ENCODE measurements around the gene ZCCHC24.
"Not testable (repeated sequence)": the region's sequence is repeated elsewhere in the genome, so short reads cannot be mapped to it uniquely, and the experiment has no call there.

ZCCHC24 gene

GRCh38 chr10:79337783-79338469 lies 107.5 kb downstream of the ZCCHC24 start:
- not testable (repeated sequence) for H3K36me3 ChIP-seq (ENCODE audit: control insufficient read depth, insufficient read depth, low read length); H3K27ac ChIP-seq (ENCODE audit: low read depth, low read length); H3K27me3 ChIP-seq (ENCODE audit: control insufficient read depth, insufficient read depth, low read length); H3K4me1 ChIP-seq (ENCODE audit: control insufficient read depth, insufficient read depth, low read length); H3K4me3 ChIP-seq (ENCODE audit: low read length); H3K9ac ChIP-seq (ENCODE audit: low read length)

DNA sequence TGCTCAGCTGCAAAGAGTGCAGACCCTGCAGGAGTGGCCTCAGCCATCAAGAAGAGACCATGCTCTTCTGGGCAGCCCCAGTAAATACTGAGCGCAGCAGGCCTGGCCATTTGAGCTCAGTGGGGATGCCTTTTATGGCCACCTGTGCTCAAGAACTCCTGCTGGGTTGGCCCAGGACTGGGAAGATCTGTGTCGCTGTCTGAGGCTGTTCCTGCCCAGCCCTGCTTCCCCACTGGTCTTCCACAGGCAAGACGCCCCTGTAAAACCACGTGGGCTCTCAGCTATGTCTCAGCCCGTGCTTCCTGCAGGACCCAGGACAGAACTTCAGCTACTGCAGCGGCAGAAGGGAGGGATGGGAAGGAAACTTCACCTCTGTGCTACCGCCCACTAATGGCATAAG lies 108.7 kb downstream of the ZCCHC24 start:
- no peaks in the 10 kb centered on the region for H3K27me3 ChIP-seq (ENCODE audit: control insufficient read depth, insufficient read depth, low read length)
- peak overlapping the region; percentile 12 for H3K27ac ChIP-seq (ENCODE audit: low read depth, low read length)
- H3K36me3 ChIP-seq (ENCODE audit: control insufficient read depth, insufficient read depth, low read length): no peaks in the 10 kb centered on the region
- H3K4me1 ChIP-seq (ENCODE audit: control insufficient read depth, insufficient read depth, low read length): peaks cover 5% of the 10 kb centered on the region
- no peak overlapping the region for H3K4me3 ChIP-seq (ENCODE audit: low read length)
- no peak overlapping the region for H3K9ac ChIP-seq (ENCODE audit: low read length)

DNA sequence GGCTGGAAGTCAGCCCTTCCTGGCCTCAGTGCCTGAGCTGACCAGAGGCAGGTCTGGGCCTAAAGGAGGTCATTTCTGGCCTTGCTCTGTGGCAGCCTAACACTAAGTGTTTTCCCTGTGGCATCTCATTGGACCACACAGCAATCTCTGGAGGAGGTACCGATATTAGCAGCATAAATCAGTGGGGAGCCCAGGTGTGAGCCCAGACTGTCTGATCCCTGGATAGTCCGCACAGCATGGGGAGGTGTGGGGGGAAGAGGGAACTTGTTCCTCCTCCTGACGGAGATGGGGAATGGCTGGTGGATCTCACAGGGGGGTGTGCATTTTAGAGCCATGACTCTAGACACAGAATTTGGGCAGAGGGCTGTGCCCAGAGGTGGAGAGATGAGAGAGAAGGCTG lies 109.1 kb downstream of the ZCCHC24 start:
- Histone ChIP-seq H3K27ac (ENCODE audit: low read depth, low read length) (no peak overlapping the region), H3K36me3 (ENCODE audit: control insufficient read depth, insufficient read depth, low read length) (no peaks in the 10 kb centered on the region), H3K27me3 (ENCODE audit: control insufficient read depth, insufficient read depth, low read length) (no peaks in the 10 kb centered on the region), H3K4me3 (ENCODE audit: low read length) (no peak overlapping the region), H3K4me1 (ENCODE audit: control insufficient read depth, insufficient read depth, low read length) (peaks cover 5% of the 10 kb centered on the region), H3K9ac (ENCODE audit: low read length) (no peak overlapping the region)

DNA sequence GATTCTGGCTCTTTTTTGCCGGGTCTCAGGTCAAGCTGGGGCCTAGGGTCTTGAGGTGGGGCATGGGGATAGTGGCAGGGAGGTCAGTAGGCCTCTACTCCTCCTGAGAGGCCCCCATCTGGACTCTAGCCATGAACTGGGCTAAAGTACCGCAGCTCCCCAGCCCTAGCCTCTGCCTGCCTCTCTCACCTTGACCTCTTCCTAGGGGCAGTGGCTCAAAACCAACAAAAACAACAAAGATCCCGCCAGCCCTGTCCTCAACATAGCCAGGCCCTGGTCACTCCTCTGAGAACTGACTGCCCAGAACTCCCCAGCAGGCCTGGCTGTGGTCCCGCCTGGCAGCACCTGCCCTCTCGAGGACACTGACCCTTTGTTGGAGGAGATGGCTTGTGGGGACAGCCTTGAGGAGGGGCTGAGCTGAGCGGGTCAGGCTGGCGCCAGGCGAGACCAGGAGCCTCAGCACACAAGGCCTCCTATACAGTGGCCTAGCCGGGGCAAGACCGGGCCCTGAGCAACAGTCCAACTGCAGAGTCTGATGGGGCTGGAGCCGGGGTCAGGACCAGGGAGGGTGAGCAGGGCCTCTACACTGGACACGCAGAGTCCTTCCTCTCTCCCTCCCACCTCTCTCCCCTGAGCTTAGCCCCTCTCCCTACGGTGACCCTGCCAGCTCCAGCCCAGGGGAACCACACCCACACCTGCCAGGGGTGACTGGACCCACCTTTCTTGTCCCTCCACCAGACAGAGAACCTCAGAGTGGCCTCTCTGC lies 109.8 kb downstream of the ZCCHC24 start:
- Histone ChIP-seq H3K27ac (ENCODE audit: low read depth, low read length) (no peak overlapping the region), H3K27me3 (ENCODE audit: control insufficient read depth, insufficient read depth, low read length) (no peaks in the 10 kb centered on the region), H3K9ac (ENCODE audit: low read length) (no peak overlapping the region), H3K4me1 (ENCODE audit: control insufficient read depth, insufficient read depth, low read length) (peaks cover 5% of the 10 kb centered on the region), H3K36me3 (ENCODE audit: control insufficient read depth, insufficient read depth, low read length) (no peaks in the 10 kb centered on the region), H3K4me3 (ENCODE audit: low read length) (no peak overlapping the region)

DNA sequence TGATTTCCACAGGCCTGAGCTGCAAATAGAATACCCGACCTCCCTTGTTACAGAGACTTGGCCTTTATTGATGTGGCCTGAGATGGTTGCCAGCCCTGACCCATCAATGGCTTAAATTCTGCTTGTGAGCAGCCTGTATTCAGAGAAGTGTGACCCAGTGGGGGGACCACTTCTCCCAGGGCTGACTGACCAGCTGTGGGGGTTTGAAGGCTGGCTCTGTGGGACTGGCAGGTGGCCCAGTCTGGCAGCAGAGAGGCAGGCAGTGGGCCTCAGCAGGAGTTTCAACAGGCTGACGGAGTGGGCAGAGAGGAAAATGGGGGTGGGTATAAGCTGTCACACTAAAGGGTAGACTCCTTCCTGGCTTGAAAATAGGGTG lies 110.3 kb downstream of the ZCCHC24 start:
- Histone ChIP-seq H3K4me3 (ENCODE audit: low read length) (no peak overlapping the region), H3K4me1 (ENCODE audit: control insufficient read depth, insufficient read depth, low read length) (peaks cover 5% of the 10 kb centered on the region), H3K9ac (ENCODE audit: low read length) (no peak overlapping the region), H3K36me3 (ENCODE audit: control insufficient read depth, insufficient read depth, low read length) (no peaks in the 10 kb centered on the region), H3K27me3 (ENCODE audit: control insufficient read depth, insufficient read depth, low read length) (no peaks in the 10 kb centered on the region), H3K27ac (ENCODE audit: low read depth, low read length) (no peak overlapping the region)

DNA sequence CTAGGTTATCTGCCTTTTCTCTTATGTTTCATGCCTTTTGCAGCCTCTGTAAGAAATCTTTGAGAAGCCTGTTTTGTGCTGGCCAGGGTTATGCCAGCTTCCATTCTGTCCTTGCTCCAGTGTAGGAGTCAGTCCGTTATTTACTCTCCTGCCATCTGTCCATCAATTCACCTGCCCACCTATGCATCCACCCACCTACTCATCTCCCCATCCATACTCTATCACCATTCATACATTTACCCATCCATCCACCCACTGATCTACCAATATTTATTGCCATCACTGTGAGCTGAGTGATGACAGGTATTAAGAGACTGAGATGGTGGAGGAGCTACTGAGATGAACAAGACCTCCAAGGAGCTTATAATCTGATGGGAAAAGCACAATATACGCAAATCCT lies 110.9 kb downstream of the ZCCHC24 start:
- no peaks in the 10 kb centered on the region for H3K36me3 ChIP-seq (ENCODE audit: control insufficient read depth, insufficient read depth, low read length)
- H3K27me3 ChIP-seq (ENCODE audit: control insufficient read depth, insufficient read depth, low read length): no peaks in the 10 kb centered on the region
- H3K27ac ChIP-seq (ENCODE audit: low read depth, low read length): no peak overlapping the region
- peaks cover 5% of the 10 kb centered on the region for H3K4me1 ChIP-seq (ENCODE audit: control insufficient read depth, insufficient read depth, low read length)
- no peak overlapping the region for H3K9ac ChIP-seq (ENCODE audit: low read length)
- no peak overlapping the region for H3K4me3 ChIP-seq (ENCODE audit: low read length)

- no peak overlapping the region for H3K9ac ChIP-seq (ENCODE audit: low read length)
These were observed 111.9 kb downstream of the ZCCHC24 start for GRCh38 chr10:79333513-79333912.

DNA sequence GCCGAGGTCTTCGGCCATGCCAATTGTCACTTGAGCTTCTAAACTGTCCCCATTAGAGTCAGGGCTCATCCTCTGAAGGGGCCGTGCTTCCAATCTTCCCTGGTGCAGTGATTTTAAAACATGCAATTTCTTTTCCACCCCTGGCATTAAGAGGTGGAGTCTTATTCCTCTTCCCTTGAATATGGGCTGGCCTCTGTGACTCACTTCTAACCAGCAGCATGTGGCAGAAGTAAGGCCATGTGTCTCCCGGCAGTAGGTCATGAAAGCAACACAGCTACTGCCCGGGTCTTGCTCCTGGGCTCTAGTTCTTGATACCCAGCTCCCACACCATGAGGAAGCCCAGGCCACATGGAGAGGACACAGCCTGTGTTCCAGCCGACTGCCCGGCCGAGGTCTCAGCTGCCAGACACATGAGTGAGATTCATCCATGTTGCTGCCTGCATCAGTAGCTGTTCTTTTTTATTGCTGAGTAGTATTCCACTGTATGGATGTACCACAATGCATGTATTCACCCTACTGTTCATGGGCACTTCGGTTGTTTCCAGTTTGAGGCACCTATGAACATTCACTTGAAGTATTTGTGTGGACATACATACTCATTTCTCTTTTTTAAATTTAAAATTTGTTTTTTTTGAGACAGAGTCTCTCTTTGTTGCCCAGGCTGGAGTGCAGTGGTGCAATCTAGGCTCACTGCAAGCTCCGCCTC lies 112.7 kb downstream of the ZCCHC24 start:
- H3K27me3 ChIP-seq (ENCODE audit: control insufficient read depth, insufficient read depth, low read length); H3K36me3 ChIP-seq (ENCODE audit: control insufficient read depth, insufficient read depth, low read length); H3K4me3 ChIP-seq (ENCODE audit: low read length); H3K4me1 ChIP-seq (ENCODE audit: control insufficient read depth, insufficient read depth, low read length); H3K9ac ChIP-seq (ENCODE audit: low read length); H3K27ac ChIP-seq (ENCODE audit: low read depth, low read length): not testable (repeated sequence)

More at GRCh38 chr10:79333513-79333912, 111.9 kb downstream of the ZCCHC24 start:
- no peaks in the 10 kb centered on the region for H3K36me3 ChIP-seq (ENCODE audit: control insufficient read depth, insufficient read depth, low read length)
- H3K4me1 ChIP-seq (ENCODE audit: control insufficient read depth, insufficient read depth, low read length): peaks cover 5% of the 10 kb centered on the region
- H3K4me3 ChIP-seq (ENCODE audit: low read length): no peak overlapping the region
- H3K27ac ChIP-seq (ENCODE audit: low read depth, low read length): no peak overlapping the region
- no peaks in the 10 kb centered on the region for H3K27me3 ChIP-seq (ENCODE audit: control insufficient read depth, insufficient read depth, low read length)

All from rectal smooth muscle tissue (tissue), 1 donor.